ENCODE data around the gene HSPB7.
"Not testable (repeated sequence)": the region's sequence is repeated elsewhere in the genome, so short reads cannot be mapped to it uniquely, and the experiment has no call there.

The HSPB7 gene

DNA sequence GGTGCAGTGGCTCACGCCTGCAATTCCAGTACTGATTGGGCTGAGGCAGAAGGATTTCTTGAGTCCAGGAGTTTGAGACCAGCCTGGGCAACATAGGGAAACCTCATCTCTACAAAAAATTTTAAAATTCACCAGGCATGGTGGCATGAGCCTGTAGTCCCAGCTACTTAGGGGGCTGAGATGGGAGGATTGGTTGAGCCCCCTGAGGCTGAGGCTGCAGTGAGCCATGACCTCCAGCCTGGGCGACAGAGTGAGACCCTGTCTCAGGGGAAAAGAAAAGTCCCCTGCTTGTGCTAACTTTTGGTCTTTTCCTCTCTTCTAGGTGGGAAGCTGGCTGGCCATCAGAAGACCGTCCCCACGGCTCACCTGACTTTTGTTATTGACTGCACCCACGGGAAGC, 12.2 kb downstream of the HSPB7 start:
- DNase-seq, result no peak

DNA sequence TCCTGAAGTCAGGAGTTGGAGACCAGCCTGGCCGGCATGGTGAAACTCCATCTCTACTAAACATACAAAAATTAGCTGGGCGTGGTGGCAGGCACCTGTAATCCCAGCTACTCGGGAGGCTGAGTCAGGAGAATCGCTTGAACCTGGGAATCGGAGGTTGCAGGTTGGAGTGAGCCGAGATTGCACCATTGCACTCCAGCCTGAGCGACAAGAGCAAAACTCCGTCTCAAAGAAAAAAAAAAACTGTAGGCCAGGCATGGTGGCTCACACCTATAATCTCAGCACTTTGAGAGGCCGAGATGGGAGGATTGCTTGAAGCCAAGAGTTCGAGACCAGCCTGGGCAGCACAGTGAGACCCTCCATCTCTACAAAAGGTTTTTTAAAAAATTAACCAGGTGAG, 16.6 kb downstream of the HSPB7 start:
- not testable (repeated sequence) for DNase-seq

DNA sequence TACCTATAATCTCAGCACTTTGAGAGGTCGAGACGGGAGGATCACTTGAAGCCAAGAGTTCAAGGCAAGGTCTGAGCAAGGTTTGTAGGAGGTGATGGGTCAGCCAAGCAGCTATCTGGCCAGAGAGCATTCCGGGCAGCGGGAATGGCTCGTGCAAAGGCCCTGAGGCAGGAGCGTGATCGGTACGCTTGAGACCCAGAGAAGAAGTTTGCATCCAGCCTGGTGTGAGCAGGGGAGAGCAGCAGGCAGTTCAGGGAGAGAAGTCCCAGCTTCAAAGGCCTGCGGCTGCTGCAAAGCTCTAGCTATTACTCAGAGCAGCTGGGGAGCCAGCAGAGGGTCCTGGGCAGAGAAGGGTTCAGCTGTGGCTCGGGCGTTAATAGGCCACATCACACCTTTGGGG, 18.9 kb downstream of the HSPB7 start:
- DNase-seq, result no peak

DNA sequence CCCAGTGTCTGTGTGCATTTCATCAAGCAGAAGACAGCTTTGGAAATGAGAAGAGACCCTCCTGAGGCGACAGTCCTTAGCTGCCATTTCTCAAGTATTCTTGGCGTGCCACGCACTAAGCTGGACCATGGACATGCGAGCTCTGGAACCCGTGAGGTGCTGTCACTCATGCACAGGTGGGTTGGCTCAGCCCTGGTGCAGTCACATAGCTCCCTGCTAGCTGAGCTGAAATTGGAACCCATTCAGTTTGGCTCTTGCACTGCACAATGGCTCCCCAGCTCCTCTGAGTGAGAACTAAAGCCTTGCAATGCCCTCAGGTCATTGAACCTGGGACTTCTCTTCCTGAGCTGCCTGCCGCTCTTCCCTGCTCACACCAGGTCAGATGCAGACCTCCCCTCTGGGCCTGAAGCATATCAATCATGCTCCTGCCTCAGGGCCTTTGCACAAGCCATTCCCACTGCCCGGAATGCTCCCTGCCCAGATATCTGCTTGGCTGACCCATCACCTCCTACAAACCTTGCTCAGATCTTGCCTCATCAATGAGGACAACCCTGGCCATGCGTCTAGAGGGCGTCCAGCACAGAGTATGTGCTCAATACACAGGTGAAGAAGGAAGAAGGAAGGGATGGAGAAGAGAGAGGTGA, 20.1 kb downstream of the HSPB7 start:
- DNase-seq, result no peak

DNA sequence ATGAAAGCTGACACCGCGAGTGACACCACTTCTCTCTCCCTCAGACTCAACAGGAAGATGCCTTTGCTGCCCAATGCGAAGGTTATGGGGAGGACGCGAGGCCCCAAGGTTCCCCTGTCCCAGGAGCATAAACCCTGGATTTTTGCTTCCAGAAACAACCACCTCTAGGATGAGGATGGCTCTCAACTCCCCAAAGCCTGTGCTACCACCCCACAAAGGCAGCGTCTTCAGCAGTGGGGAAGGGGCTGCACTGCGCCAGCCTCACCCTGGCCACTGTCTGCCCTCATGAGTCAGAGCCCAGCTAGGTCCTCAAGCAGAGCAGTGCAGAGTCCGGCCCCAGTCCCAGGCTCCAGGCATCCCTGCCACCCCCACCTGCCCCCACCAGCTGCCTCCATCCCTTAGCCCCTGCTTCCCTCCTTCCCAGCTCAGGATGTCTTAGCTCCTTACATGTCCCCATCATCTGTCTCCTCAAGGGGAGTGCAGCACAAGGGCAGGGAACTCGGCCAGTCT, 20.7 kb downstream of the HSPB7 start:
- no peak for DNase-seq

DNA sequence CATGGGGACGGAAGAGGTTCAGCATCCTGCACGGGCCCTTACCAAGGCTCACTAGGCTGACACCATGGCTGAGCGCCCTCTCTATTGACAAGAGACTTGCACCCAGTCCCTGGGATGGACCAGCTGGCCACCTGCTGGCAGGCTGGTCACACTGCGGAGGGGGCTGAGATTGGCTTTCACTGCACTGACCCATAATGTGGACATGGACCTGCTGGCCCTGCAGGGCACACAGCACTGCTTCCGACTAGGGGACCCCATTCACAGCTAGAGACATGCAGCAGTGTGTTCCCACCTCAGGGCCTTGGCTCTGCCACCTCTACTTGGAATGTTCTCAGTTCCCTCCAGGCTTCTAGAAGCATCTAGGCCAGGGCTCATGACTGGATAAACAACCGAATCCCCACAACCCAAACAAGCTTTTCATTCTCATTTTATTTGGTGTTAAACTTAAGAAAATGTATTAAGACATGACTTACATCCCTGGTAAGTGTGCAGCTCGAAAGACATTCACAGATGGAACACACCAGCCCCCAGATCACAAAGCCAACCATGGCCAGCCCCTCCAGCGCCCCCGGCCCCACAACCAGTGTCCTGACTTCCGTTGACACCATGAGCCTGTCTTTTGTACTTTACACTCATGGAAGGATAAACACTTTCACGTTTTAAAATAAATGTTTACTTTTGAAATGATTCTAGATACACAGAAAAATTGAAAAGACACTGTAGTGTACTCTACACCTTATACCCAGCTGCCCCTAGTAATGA, 23.1 kb downstream of the HSPB7 start:
- DNase-seq, result peak; percentile 54

DNA sequence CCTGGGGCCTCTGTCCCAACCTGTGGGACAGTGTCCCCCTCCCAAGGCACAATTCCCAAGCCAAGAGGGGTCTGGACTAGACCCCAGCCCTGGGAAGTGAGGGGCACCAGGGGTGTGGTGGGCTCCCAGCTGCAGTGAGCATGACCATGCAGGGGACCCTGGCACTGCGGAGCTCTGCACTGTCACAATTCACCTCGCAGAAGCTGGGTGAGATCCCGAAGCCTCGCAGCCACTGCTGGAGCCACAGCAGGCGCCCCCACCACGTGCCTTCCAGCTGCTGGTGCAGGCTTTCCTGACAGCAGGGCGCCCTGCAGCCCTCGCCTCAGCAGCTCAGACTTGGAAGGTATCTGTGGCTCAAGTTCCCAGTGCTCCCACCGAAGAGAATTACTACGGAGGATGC, 23.8 kb downstream of the HSPB7 start:
- no peak for DNase-seq

DNA sequence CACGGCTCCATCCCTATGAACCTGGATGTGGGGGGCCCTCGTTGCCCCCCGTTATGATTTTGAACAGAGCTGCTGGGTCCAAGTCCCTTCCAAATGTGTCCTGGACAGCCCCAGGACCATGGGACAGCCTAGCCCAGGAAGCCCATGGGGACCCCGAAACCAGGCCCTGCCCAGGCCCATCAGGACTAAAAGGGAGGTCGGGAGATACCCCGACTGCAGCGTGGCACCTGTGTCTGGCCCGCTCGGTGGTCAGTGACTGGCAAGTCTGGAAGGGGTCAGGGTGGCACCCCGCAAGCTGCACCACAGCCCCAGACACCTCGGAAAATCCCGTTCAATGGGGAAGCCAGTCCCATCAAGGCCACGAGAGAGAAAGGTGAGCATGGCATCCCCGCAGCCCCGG, 24.2 kb downstream of the HSPB7 start:
- DNase-seq, result no peak

DNA sequence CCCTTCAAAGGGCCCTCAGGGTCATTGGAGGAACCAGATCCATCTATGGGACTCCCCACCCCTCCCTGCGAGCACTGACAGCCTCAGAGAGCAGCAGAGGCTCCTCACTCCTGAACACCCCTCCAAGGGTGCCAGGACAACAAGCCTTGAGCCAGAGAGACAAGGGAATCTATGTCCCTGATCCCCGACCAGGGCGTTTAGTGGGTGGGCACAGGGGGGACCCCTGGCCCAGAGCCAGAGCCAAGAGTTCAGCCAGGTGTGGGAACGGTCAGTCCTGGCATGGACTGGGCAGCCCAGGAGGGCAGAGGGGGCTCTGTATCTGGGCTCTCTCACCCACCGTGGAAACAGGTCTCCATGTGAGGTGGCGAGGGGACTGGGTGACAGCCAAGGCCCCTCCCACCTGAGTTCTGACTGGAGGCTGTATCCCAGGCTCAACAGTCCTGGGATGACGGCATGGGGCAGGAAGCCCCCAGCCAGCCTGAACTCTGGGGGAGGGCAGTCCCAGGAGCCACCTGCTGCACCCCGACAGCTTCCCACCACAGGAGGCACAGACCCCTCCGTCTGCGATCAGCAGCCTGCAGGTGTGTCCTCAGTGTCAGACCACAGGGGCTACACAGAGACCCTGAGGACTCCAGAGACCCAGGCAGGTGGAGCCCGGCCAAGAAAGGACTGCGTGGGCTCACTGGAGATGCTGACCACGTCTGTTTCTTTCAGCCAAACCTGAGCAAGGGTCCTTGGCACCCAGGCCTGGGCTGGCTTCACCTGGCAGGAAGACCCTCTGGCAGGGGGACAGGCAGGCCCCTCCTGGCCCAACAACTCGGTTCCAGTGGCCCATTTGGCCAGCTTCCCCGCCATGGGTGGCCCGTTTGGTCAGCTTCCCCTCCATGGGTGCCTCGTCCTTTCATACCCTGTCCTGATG, 25.0 kb downstream of the HSPB7 start:
- no peak for DNase-seq

DNA sequence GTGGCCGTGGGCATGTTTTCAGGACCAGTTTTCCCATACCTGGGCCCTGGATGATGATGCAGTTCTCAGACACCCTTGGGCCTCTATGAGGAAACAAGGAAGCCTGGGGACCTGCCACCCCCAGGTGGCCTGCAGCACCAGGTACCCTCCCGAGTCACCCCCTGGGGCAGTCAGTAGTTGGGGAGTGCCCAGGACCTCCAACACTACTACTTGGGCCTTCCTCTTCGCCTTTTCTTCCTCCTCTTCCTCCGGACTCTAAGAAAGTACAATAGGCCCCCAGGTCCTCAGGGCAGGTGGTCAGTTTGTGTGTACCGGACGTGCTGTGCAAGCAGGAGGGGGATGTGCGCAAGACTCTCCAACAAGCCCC, 25.7 kb downstream of the HSPB7 start:
- DNase-seq, result no peak

DNA sequence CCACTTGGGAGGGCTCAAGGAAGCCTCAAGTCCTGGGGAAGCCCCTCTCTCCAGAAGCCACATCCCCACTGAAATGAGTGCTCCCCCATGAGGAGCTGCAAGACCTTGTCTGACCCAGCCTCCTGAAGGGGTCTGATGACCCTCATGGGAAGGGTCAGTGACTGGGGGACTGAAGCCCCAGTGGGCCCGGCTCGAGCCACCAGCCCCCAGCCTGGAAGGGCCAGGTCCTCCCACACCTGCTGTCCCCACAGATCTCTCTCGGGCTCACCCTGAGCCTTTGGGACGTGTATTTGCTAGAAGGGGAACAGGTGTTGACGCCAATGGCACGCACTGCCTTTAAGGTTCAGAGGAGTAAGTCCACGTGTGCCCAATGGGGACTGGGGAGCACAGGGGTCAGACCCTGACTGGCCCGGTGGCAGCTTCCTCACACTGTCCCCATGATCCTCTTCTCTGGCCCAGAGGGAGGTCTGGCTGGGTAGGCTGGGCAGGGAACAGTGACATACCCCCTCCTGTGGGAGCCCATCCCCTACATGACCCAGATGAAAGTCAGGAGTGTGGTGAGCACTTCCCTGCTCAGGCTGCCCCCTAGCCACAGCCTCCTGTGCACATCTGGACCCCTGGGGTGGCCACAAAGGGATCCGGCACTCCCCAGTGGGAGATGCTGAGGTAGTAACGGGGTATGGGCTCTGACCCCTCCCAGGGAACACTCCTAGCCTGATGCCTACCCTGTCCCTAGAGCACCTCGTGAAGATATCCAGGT, 26.2 kb downstream of the HSPB7 start:
- DNase-seq, result no peak

DNA sequence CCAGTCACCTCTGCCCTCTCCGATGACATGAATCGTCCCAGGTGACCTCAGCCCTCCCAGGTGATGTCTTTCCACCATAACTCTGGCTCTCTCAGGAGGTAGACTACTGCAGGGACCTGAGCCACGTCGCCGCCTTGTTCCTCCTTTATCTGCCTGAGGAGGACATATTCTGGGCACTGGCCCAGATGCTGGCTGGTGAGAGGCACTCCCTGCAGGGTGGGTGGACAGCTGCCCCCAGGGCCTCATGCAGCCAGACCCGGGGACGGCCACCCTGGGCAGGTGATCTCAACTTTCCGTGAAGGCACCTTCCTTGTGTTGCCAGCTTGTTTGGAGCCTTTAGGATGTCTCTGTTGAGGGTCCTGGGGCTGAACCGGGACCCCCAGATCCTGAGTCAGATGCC, 28.1 kb downstream of the HSPB7 start:
- DNase-seq, result no peak

DNA sequence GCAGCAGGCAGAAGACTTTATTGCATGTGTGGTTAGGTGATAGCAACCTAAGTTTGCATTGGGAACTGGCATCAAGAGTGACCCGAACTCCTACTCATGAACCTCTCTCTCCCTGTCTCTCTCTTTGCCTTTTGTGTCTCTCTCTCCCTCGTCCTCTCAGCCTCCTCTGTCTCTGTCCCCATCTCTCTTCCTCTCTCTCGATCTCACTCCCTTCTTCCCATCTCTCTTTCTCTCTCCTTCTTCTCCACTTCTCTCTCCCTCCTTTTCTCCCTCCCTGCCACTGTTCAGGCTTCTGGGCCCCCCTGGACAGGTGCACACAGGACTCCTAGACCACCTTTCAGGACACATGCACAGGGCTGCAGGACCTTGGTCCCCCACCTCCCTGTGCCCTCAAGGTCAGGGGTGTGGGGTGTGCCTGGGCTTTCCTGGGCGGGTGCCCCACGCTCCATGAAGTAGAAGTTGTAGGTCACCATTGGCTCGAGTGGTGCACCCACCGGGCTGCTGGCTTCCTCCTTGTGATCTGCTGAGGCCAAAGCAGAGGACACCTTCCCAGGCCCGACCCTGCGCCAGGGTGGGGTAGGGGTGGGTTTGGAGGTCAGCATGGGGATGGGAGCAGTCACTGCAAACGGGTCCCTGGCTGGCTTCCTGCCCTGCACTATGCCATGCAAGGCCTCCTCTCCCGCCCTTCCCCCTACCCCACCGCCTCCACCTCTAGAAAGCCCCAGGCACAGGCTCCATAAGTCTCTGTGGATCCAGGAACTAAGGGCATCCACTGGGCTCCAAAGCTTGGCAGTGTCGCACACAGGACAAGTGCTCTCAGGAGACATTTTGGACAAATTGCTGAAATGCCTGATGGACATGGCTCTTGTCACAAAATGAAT, 28.7 kb downstream of the HSPB7 start:
- no peak for DNase-seq

DNA sequence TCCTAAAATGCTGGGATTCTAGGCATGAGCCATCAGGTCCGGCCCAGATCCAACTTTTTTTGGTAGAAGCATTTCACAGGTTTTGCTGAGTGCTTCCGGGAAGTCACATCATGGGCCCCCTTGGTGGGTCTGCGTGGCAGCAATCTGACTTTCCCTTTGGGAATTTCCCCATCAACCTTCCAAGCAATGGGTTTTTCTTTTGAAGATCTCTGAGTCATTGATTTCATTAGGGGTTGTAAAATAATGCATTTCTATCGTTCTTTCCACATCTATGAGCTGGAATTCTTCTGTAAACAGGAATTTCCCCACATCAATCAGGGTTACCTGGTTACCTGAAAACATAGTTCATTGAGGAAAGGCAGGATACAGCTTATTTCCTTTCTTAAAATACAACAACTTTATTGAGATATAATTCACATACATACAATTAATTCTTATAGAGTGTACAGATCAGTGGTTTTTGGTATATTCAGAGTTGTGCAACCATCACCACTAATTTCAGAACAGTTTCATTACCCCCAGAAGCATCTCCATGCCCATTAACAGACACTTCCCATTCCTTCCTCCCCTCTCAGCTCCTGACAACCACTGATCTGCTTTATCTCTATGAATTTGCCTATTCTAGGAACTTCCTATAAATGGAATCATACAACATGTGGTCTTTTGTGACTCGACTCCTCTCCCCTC, 32.1 kb downstream of the HSPB7 start:
- no peak for DNase-seq

DNA sequence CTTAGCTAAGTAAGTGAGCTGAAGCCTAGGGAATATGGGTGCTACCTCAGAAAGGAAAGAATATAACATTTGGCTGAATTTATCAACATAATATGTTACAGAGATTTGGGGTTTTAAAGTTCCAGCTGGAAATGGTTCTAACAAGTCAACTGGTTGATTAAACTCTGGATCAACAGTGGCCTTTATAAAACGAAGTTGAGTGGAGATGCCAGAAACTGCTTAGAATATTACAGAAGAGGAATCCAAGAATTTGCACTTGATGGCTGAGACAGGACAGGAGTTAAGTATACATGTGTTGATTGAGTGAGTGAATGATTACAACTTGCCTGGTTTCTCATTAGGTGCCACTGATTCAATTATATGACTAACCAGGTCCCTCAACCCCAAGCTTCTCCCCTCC, 34.6 kb downstream of the HSPB7 start:
- DNase-seq, result no peak

DNA sequence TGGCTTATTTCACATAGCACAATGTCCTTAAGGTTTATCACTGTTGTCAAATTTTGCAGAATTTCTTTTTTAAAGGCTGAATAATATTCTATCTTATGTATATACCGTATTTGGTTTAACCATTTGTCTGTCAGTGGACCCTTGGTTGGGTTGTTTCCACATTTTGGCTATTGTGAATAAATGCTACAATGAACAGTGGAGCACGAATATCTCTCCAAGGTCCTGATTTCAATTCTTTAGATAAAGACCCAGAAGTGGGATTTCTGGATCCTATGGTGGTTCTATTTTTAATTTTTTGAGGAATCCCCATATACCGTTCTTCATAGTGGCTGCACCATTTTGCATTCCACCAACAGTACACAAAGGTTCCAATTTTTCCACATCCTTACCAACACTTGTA, 36.2 kb downstream of the HSPB7 start:
- no peak for DNase-seq

DNA sequence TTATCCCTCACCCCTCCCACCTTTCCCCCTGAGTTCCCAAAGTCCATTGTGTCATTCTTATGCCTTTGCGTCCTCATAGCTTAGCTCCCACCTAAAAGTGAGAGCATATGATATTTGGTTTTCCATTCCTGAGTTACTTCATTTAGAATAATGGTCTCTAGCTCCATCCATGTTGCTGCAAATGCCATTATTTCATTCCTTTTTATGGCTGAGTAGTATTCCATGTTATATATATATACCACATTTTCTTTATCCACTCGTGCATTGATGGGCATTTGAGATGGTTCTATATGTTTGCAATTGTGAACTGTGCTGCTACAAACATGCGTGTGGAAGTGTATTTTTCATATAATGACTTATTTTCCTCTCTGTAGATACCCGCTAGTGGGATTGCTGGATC, 39.9 kb downstream of the HSPB7 start:
- DNase-seq, result not testable (repeated sequence)

DNA sequence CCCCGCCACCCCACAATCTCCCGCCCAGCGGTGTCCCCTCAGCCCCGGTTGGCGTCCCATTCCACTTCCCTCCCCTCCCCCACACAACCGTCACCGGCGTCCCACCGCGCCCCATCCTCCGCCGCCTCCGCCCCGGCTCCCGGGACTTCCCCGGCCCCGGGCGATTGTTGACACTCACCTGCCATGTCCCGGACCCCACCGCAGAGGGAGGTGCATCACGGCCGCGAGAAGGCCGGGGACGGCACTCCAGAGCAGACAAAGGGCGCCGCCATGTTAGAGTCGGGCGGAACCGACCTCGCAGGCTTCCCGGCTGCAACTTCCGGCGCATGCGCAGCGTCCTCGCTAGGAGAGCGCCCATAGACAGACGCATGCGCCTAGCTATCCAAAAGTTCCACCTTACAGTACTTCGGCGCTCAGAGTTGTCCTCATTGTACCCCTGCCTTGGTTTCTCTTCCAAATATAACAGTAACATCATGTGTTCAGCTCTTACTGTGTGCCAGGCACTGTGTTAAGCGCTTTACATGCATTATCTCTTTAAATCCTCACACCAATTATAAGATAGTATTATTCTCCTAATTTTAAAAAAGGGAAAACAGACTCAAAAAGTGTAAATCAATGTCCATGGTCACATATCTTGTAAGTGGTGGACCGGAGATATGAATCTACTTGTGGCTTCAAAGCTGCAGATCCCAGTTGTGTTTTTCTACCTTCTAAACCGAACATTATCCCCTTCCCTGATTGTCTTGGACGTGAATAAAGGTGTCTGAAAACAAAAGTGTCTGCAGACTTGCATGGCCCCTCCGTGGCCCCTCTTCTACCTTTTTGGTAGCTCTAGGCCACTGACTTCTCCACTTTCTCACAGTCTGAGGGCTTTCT, 41.8 kb downstream of the HSPB7 start, which contains the start of gene ZBTB17:
TSS of gene ZBTB17 (minus strand) at position 297 of the 876 bp plus-strand sequence. CDS start 27,606 bp downstream, outside the sequence.
- peak; percentile 97 for DNase-seq

DNA sequence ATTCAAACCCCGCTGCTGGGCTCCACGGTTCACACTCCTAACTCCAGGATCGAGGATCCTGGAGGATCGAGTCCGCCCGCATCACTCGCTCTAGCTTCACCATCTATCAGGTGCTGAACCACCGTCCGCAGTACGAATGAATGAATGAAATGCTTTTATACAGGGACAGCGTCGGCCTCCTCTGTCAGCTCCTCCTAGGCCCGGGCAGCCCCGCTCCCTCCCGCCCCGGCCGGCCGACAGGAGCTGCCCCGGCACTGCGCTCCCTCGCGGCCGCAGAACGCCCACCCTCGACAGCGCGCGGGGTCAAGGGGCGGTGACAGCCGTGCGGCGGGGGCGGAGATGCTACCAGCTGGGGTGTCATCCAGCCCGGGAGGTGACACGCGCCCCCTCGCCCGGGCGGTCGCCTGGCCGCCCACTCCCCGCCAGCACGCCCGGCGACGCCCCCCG, 42.5 kb downstream of the HSPB7 start:
- DNase-seq, result peak; percentile 81

DNA sequence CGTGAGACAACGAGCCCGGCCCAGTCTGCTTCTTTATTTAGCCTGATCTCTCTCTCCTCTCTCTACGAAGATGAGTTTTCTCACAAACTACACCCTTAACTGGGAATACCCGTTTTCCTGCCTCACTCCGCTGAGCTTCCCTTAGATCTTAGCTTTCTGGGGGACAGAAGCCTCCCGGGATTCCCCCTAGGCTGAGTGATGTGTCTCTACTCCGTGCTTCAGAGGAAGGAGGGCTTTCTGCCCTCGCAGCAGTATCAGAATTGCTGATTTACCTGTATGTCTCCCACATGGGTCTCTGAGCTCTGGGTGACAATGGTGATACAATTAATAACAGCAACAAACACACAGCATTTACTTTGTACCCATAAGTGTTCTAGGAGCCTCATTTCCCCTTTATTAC, 43.0 kb downstream of the HSPB7 start:
- peak; percentile 30 for DNase-seq

All from stimulated activated CD4-positive, alpha-beta T cell treated with anti-CD3 and anti-CD28 coated beads, Interleukin-4, amount 100 ng/mL, for 1 hour (primary cell).